ENCODE measurements around the gene NCKAP5. TPM values are rescaled to one million over a fixed set of nuclear protein-coding genes. Genes with fewer than 3 reads are reported as not detected.

NCKAP5 gene
- total RNA-seq (2011; cell fraction: chromatin; rRNA removed; ENCODE audit: low replicate concordance) = not detected in 2 replicates
- total RNA-seq (2011; cell fraction: nucleolus; rRNA removed) = not detected in 2 replicates
- total RNA-seq (2011; cell fraction: nucleoplasm; rRNA removed) = not detected in 2 replicates
- not detected in 2 replicates for total RNA-seq (2014; rRNA removed)
- not detected in 2 replicates for total RNA-seq (2014; rRNA removed; fragmentation: Illumina TruSeq; extraction: Trizol)
- total RNA-seq (2015; rRNA removed; fragmentation: Illumina TruSeq; extraction: Trizol) = not detected in 2 replicates
- not detected in 2 replicates for total RNA-seq (2021)
- polyA plus RNA-seq (2011; rRNA removed) = not detected in 2 replicates
- polyA plus RNA-seq (2011; cell fraction: cytosol; rRNA removed) = not detected in 2 replicates
- polyA plus RNA-seq (2011; cell fraction: nucleus; rRNA removed) = not detected in 2 replicates
- polyA plus RNA-seq (2012) = not detected in 2 replicates
- not detected in 2 replicates for polyA plus RNA-seq (2014; fragmentation: Illumina TruSeq; extraction: Trizol)
- polyA plus RNA-seq (2014; fragmentation: Nextera tagmentation; extraction: Ambion mirVana) = not detected
- not detected in 2 replicates for polyA plus RNA-seq (2014; rRNA removed)
- polyA minus RNA-seq (2011; rRNA and poly(A)+ RNA removed) = not detected in 2 replicates
- not detected in 2 replicates for polyA minus RNA-seq (2011; cell fraction: cytosol; rRNA and poly(A)+ RNA removed)
- polyA minus RNA-seq (2011; cell fraction: nucleus; rRNA and poly(A)+ RNA removed) = not detected in 2 replicates
- Bru-seq, nascent RNA = percentile 2 among the genes with signal in this experiment
- percentile 2 among the genes with signal in this experiment for BruChase-seq, experiment 1, labeled RNA remaining after a 2-hour chase
- percentile 1 among the genes with signal in this experiment for BruChase-seq, experiment 2, labeled RNA remaining after a 6-hour chase
- long read RNA-seq, experiment 1 = 0 reads
- long read RNA-seq, experiment 2 = 0 reads
- long read RNA-seq, experiment 3 = 0 reads

GRCh38 chr2:133568172-133568571 lies at the start of gene NCKAP5:
TSS of gene NCKAP5 (minus strand) at chr2:133568463. CDS start at chr2:133517526, 50,937 bp downstream.
- no peaks in the 10 kb centered on the region for H3K36me3 ChIP-seq (ENCODE audit: control insufficient read depth, insufficient read depth, low read length)
- in situ Hi-C loops (cut with MboI) = no loop called here
- no peaks in the 10 kb centered on the region for H3K9me3 ChIP-seq (replicated peaks; ENCODE audit: control insufficient read depth, insufficient read depth, low read depth, low read length)
- H3K79me2 ChIP-seq (ENCODE audit: control insufficient read depth, insufficient read depth, low read length) = no peaks in the 10 kb centered on the region
- H2AFZ ChIP-seq (ENCODE audit: low read depth, low read length) = no peak within 1 kb of the TSS
- no peak within 1 kb of the TSS for H3K9ac ChIP-seq (ENCODE audit: insufficient read depth in 1 of 2, low read depth in 2 of 2, low read length in 2 of 2)
- H3K27ac ChIP-seq (ENCODE audit: extremely low read depth, low read depth, low read length) = no peak within 1 kb of the TSS
- intact Hi-C loops (cut with micrococcal nuclease) = loop anchor here (10.0 kb wide), 1 partner anchor 277 kb away; no protein-coding TSS in a partner anchor
- H4K20me1 ChIP-seq (replicated peaks; ENCODE audit: control insufficient read depth, insufficient read depth, low read length) = no peaks in the 10 kb centered on the region
- TF ChIP-seq, protein P1, sequence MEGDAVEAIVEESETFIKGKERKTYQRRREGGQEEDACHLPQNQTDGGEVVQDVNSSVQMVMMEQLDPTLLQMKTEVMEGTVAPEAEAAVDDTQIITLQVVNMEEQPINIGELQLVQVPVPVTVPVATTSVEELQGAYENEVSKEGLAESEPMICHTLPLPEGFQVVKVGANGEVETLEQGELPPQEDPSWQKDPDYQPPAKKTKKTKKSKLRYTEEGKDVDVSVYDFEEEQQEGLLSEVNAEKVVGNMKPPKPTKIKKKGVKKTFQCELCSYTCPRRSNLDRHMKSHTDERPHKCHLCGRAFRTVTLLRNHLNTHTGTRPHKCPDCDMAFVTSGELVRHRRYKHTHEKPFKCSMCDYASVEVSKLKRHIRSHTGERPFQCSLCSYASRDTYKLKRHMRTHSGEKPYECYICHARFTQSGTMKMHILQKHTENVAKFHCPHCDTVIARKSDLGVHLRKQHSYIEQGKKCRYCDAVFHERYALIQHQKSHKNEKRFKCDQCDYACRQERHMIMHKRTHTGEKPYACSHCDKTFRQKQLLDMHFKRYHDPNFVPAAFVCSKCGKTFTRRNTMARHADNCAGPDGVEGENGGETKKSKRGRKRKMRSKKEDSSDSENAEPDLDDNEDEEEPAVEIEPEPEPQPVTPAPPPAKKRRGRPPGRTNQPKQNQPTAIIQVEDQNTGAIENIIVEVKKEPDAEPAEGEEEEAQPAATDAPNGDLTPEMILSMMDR (IDR thresholded peaks at IDR 0.05 in 2 of 3, conservative IDR thresholded peaks at IDR 0.05 in 1 of 3; ENCODE audit: insufficient read depth in 2 of 3, low read depth in 1 of 3, low read length in 3 of 3) = no peak
- H3K27me3 ChIP-seq (ENCODE audit: control insufficient read depth in 2 of 2, insufficient read depth in 2 of 2, low read length in 2 of 2) = no peaks in the 10 kb centered on the region
- WGBS (ENCODE audit: insufficient coverage, low coverage, missing lambda C conversion rate) = 2% methylated on average over 12 of the region's 12 CpGs
- ChIA-PET CTCF (ENCODE audit: low intra/inter-chr PET ratio) (no interaction called here), POLR2A (no interaction called here)
- no peak for DNase-seq (ENCODE audit: extremely low read depth in 1 of 4, low spot score in 3 of 4)
- no peaks in the 10 kb centered on the region for H3K4me1 ChIP-seq (replicated peaks in 1 of 2; ENCODE audit: control insufficient read depth in 2 of 2, insufficient read depth in 2 of 2, low read length in 2 of 2)
- no peak for FAIRE-seq
- H3K9me1 ChIP-seq (ENCODE audit: control insufficient read depth, insufficient read depth, low read length) = no peaks in the 10 kb centered on the region
- BruUV-seq (replicated peaks) = no TSS peak
- no peak within 1 kb of the TSS for H3K4me2 ChIP-seq (ENCODE audit: insufficient read depth, low read length)
- H3K4me3 ChIP-seq = no peak within 1 kb of the TSS
- no peak for ATAC-seq

All from K562 (cell line).